ENCODE results near the gene TMEM89. TPM values are rescaled to one million over a fixed set of nuclear protein-coding genes. Genes with fewer than 3 reads are reported as not detected.

Gene TMEM89
- polyA plus RNA-seq, 2 of the 4 experiments (the other 2 are of a cell fraction): not detected

GRCh38 chr3:48655606-48656005 is 34.0 kb upstream of the TMEM89 start:
- peak overlapping the region; percentile 51 for H3K4me3 ChIP-seq
- no peaks in the 10 kb centered on the region for H3K9me3 ChIP-seq
- no CpG with 5 or more reads among the region's 30 CpGs for WGBS (ENCODE audit: missing lambda C conversion rate)
- no peak for FAIRE-seq
- POLR2A ChIA-PET: no interaction called here
- H3K27ac ChIP-seq: peak overlapping the region; percentile 75 to 88
- no peak for DNase-seq (ENCODE audit: low read depth in 1 of 2, low spot score in 1 of 2)
- ATAC-seq: no peak
- H3K4me1 ChIP-seq: peaks cover 9% of the 10 kb centered on the region; the same call in 1 of the 3 replicates
- CTCF ChIA-PET: interaction anchor here (0.6 to 6.3 kb wide), 8 partner anchors 15 to 320 kb away, joined by 3 to 46 read pairs (median 5); partner anchors contain the start of genes SLC26A6 and UCN2
- TF ChIP-seq SREBF2 (IDR thresholded peaks at IDR 0.05) (no peak), KDM5A (IDR thresholded peaks at IDR 0.05) (no peak), RFX5 (IDR thresholded peaks at IDR 0.05) (no peak), PHF8 (IDR thresholded peaks at IDR 0.05; ENCODE audit: borderline replicate concordance, low read depth) (no peak)
- H3K4me2 ChIP-seq: peak overlapping the region; percentile 71

- ATAC-seq: no peak
- WGBS (ENCODE audit: missing lambda C conversion rate): 90% methylated on average over 10 of the region's 12 CpGs
- Histone ChIP-seq H3K4me1 (peaks cover 9% of the 10 kb centered on the region; the same call in 1 of the 3 replicates), H3K27ac (no peak overlapping the region), H3K9me3 (no peaks in the 10 kb centered on the region), H3K4me3 (no peak overlapping the region), H3K4me2 (no peak overlapping the region)
- TF ChIP-seq REST (IDR thresholded peaks at IDR 0.05) (no peak), CHD2 (IDR thresholded peaks at IDR 0.05; ENCODE audit: low read length, partially characterized antibody) (no peak), RCOR1 (IDR thresholded peaks at IDR 0.05; ENCODE audit: low read depth, low read length) (no peak), FOSB (CRISPR knock-in tag; IDR thresholded peaks at IDR 0.05) (no peak), KDM5A (IDR thresholded peaks at IDR 0.05) (no peak), JUN (IDR thresholded peaks at IDR 0.05) (no peak), HES2 (IDR thresholded peaks at IDR 0.05) (no peak), BCL3 (IDR thresholded peaks at IDR 0.05) (no peak), FOXS1 (CRISPR knock-in tag; IDR thresholded peaks at IDR 0.05) (no peak), RAD21 (conservative IDR thresholded peaks at IDR 0.05 in 1 of 2, IDR thresholded peaks at IDR 0.05 in 1 of 2) (no peak)
- ChIA-PET CTCF (interaction anchor here (1.4 to 6.3 kb wide), 5 partner anchors 8 to 92 kb away, joined by 4 to 46 read pairs (median 8); partner anchors contain the start of genes CELSR3, SLC26A6 and UCN2), POLR2A (no interaction called here)
- FAIRE-seq: no peak
- DNase-seq (ENCODE audit: low read depth in 1 of 2, low spot score in 1 of 2): no peak
Observed at GRCh38 chr3:48655063-48655462, 33.5 kb upstream of the TMEM89 start.

- H3K4me3 ChIP-seq: no peak overlapping the region
- ChIA-PET POLR2A (no interaction called here), CTCF (interaction anchor here (3.3 to 6.3 kb wide), 2 partner anchors 10 to 19 kb away, joined by 13 to 46 read pairs; partner anchors contain the start of genes CELSR3 and SLC26A6)
- TF ChIP-seq BHLHE40 (IDR thresholded peaks at IDR 0.05; ENCODE audit: low read depth, low read length) (no peak), RARB (CRISPR knock-in tag; IDR thresholded peaks at IDR 0.05) (no peak), CBX8 (IDR thresholded peaks at IDR 0.05) (no peak), SMC3 (IDR thresholded peaks at IDR 0.05) (no peak), KDM5A (IDR thresholded peaks at IDR 0.05) (no peak), FOSB (CRISPR knock-in tag; IDR thresholded peaks at IDR 0.05) (no peak)
- H3K4me2 ChIP-seq: no peak overlapping the region
- FAIRE-seq (no peak), ATAC-seq (no peak), DNase-seq (ENCODE audit: low read depth in 1 of 2, low spot score in 1 of 2) (no peak)
- H3K9me3 ChIP-seq: no peaks in the 10 kb centered on the region
- WGBS (ENCODE audit: missing lambda C conversion rate): 91% methylated on average over 15 of the region's 15 CpGs
- no peak overlapping the region for H3K27ac ChIP-seq
- H3K4me1 ChIP-seq: peaks cover 9% of the 10 kb centered on the region; the same call in 1 of the 3 replicates
Observed at GRCh38 chr3:48652923-48653715, 31.6 kb upstream of the TMEM89 start.
